Measurements from ENCODE around the gene FNBP1.

The FNBP1 gene

GRCh38 chr9:129954868-129955550 lies 88.0 kb downstream of the FNBP1 start:
- Histone ChIP-seq H3K4me3 (ENCODE audit: low read length) (no peak overlapping the region), H3K4me1 (ENCODE audit: control insufficient read depth, low read length) (no peaks in the 10 kb centered on the region; the same call in 1 of the 2 replicates), H3K27ac (ENCODE audit: low read depth, low read length) (no peak overlapping the region), H3K27me3 (ENCODE audit: control insufficient read depth, low read length) (no peaks in the 10 kb centered on the region), H3K9me2 (replicated peaks; ENCODE audit: control insufficient read depth, low read length) (no peaks in the 10 kb centered on the region), H4K20me1 (ENCODE audit: control insufficient read depth, insufficient read depth, low read depth, low read length) (no peaks in the 10 kb centered on the region), H3K79me2 (ENCODE audit: control insufficient read depth, low read length) (peaks cover 8% of the 10 kb centered on the region; the same call in 1 of the 2 replicates), H3K4me2 (ENCODE audit: low read length) (no peak overlapping the region), H3K9me3 (ENCODE audit: control insufficient read depth, insufficient read depth, low read length) (no peaks in the 10 kb centered on the region), H3F3A (ENCODE audit: control insufficient read depth, insufficient read depth) (0 out of 2 replicates have a peak, but pooled peaks cover 3% of the 10 kb centered on the region), H3K36me3 (ENCODE audit: control insufficient read depth, low read length) (peaks cover 59% of the 10 kb centered on the region)
- TF ChIP-seq EZH2phosphoT487 (IDR thresholded peaks at IDR 0.05; ENCODE audit: borderline replicate concordance, low read length) (no peak), CTCF (IDR thresholded peaks at IDR 0.05; ENCODE audit: low read depth, low read length, poor library complexity, severe bottlenecking) (no peak)

GRCh38 chr9:129953736-129954135 lies 89.3 kb downstream of the FNBP1 start:
- Histone ChIP-seq H3K79me2 (ENCODE audit: control insufficient read depth, low read length) (0 out of 2 replicates have a peak, but pooled peaks cover 4% of the 10 kb centered on the region), H3K36me3 (ENCODE audit: control insufficient read depth, low read length) (peaks cover 67% of the 10 kb centered on the region)
- TF ChIP-seq CTCF (IDR thresholded peaks at IDR 0.05; ENCODE audit: low read depth, low read length, poor library complexity, severe bottlenecking) (no peak), EZH2phosphoT487 (IDR thresholded peaks at IDR 0.05; ENCODE audit: borderline replicate concordance, low read length) (no peak)

GRCh38 chr9:129952337-129952736 lies 90.7 kb downstream of the FNBP1 start:
- Histone ChIP-seq H3K4me1 (ENCODE audit: control insufficient read depth, low read length) (peaks cover 13% of the 10 kb centered on the region), H3K27ac (ENCODE audit: low read depth, low read length) (no peak overlapping the region), H3K36me3 (ENCODE audit: control insufficient read depth, low read length) (peaks cover 55% of the 10 kb centered on the region), H3K27me3 (ENCODE audit: control insufficient read depth, low read length) (no peaks in the 10 kb centered on the region), H3K9me2 (replicated peaks; ENCODE audit: control insufficient read depth, low read length) (no peaks in the 10 kb centered on the region), H3F3A (ENCODE audit: control insufficient read depth, insufficient read depth) (0 out of 2 replicates have a peak, but pooled peaks cover 3% of the 10 kb centered on the region), H3K79me2 (ENCODE audit: control insufficient read depth, low read length) (0 out of 2 replicates have a peak, but pooled peaks cover 1% of the 10 kb centered on the region), H4K20me1 (ENCODE audit: control insufficient read depth, insufficient read depth, low read depth, low read length) (no peaks in the 10 kb centered on the region), H3K9me3 (ENCODE audit: control insufficient read depth, insufficient read depth, low read length) (no peaks in the 10 kb centered on the region), H3K4me3 (ENCODE audit: low read length) (no peak overlapping the region), H3K4me2 (ENCODE audit: low read length) (no peak overlapping the region)
- TF ChIP-seq EZH2phosphoT487 (IDR thresholded peaks at IDR 0.05; ENCODE audit: borderline replicate concordance, low read length) (no peak), CTCF (IDR thresholded peaks at IDR 0.05; ENCODE audit: low read depth, low read length, poor library complexity, severe bottlenecking) (no peak)

More at GRCh38 chr9:129953736-129954135, 89.3 kb downstream of the FNBP1 start:
- H3K4me2 ChIP-seq (ENCODE audit: low read length) = no peak overlapping the region
- H3K27ac ChIP-seq (ENCODE audit: low read depth, low read length) = no peak overlapping the region
- no peaks in the 10 kb centered on the region for H3K9me3 ChIP-seq (ENCODE audit: control insufficient read depth, insufficient read depth, low read length)
- H3K9me2 ChIP-seq (replicated peaks; ENCODE audit: control insufficient read depth, low read length) = no peaks in the 10 kb centered on the region
- 0 out of 2 replicates have a peak, but pooled peaks cover 3% of the 10 kb centered on the region for H3F3A ChIP-seq (ENCODE audit: control insufficient read depth, insufficient read depth)
- no peaks in the 10 kb centered on the region for H3K27me3 ChIP-seq (ENCODE audit: control insufficient read depth, low read length)
- no peak overlapping the region for H3K4me3 ChIP-seq (ENCODE audit: low read length)
- no peaks in the 10 kb centered on the region for H4K20me1 ChIP-seq (ENCODE audit: control insufficient read depth, insufficient read depth, low read depth, low read length)
- H3K4me1 ChIP-seq (ENCODE audit: control insufficient read depth, low read length) = peaks cover 5% of the 10 kb centered on the region; the same call in 1 of the 2 replicates

Data from DOHH2 (cell line).